ENCODE data around the gene RRP1B. TPM values are rescaled to one million over a fixed set of nuclear protein-coding genes. Genes with fewer than 3 reads are reported as not detected.
A peak's percentile ranks its signal among the peaks of the same experiment; 100 is the strongest.

Gene RRP1B
- total and polyA plus RNA-seq, 4 donors: 13.1 to 25.8 (median 21.7) TPM

DNA sequence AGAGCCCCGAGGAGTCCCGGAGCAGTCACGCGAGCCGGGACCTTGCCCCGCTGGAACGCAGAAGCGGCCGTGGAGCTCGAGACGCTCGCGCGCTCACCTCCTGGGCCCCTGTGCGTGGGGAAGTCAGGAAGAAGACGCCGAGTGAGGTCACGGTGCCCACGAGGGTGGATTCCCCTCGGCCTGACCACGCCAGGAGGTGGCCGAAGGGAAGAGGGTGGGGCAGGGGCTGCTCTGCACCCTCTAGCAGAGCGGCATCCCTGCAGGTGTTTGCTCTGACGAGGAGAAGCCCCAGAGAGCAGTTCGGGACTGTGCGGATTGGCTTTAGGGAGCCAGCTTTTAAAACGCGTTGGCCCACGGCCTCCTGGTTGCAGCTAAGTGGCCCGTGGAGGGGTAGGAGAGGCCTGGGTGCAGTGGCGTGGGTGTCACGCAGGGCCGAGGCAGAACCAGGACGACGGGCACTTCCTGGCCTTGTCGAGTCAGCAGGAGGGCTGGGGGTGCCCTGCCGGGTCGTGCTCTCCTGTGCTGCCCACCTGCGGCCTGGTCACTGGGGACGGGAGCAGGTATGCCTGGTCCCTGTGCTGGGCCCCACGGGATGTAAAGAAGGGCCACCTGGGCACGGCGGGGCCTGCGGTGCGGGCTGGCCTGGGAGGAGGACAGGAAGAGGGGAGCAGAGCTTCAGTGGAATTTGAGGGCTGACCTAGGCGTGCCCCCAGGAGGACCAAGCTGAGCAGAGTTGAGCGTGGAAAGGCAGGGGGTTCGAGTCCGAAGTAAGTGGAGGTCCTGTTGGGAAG, 60.6 kb downstream of the RRP1B start:
- WGBS (ENCODE audit: insufficient coverage): 13% methylated on average over 49 of the region's 49 CpGs
- peak overlapping the region; percentile 76 for H3K4me3 ChIP-seq (ENCODE audit: low read depth, low read length)
- H3K36me3 ChIP-seq (ENCODE audit: control insufficient read depth, insufficient read depth, low read length): peaks cover 24% of the 10 kb centered on the region
- no peaks in the 10 kb centered on the region for H3K27me3 ChIP-seq (ENCODE audit: control insufficient read depth, insufficient read depth, low read length)
- peak overlapping the region; percentile 47 for H3K27ac ChIP-seq (ENCODE audit: low read depth, low read length)
- H3K9me3 ChIP-seq (ENCODE audit: control insufficient read depth, insufficient read depth, low read length): no peaks in the 10 kb centered on the region
- DNase-seq (ENCODE audit: low read depth in 4 of 6, low spot score in 6 of 6): peak in 1 of 6 donors; percentile 28
- H3K4me1 ChIP-seq (ENCODE audit: control insufficient read depth, insufficient read depth, low read length): peaks cover 32% of the 10 kb centered on the region

DNA sequence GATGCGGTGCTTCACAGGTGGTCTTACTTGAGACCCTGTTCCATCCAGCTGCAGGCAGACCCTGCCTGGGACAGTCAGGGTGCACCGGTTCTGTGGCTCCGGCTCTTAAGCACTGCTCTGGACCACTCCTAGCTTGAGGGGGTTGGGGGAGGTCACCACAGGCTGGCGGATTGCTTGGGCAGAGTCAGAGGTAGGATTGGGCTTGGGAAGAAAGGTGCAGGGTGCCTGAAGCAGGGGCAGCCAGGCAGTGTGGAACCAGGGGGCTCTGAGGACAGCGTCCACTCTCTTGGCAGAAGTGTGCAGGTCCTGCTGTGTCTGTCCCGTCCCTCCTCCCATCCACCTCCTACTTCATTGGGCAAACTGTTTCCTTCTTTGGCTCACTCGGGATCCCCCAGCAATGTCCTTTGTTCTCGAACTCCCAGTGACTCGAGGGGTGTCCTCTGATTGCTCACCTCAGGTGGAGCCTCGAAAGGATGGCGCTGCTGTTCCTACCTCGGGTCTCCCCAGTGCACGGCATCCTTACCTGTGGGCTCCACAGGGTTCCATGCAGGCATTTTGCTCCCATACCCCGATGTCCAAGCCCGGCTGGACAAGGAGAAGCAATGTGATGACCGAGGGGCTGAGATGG, 61.3 kb downstream of the RRP1B start:
- Histone ChIP-seq H3K4me3 (ENCODE audit: low read depth, low read length) (peak overlapping the region; percentile 76), H3K27ac (ENCODE audit: low read depth, low read length) (no peak overlapping the region), H3K27me3 (ENCODE audit: control insufficient read depth, insufficient read depth, low read length) (no peaks in the 10 kb centered on the region), H3K4me1 (ENCODE audit: control insufficient read depth, insufficient read depth, low read length) (peaks cover 36% of the 10 kb centered on the region), H3K36me3 (ENCODE audit: control insufficient read depth, insufficient read depth, low read length) (peaks cover 24% of the 10 kb centered on the region), H3K9me3 (ENCODE audit: control insufficient read depth, insufficient read depth, low read length) (no peaks in the 10 kb centered on the region)
- 79% methylated on average over 15 of the region's 16 CpGs for WGBS (ENCODE audit: insufficient coverage)
- no peak for DNase-seq (ENCODE audit: low read depth in 4 of 6, low spot score in 6 of 6)

DNA sequence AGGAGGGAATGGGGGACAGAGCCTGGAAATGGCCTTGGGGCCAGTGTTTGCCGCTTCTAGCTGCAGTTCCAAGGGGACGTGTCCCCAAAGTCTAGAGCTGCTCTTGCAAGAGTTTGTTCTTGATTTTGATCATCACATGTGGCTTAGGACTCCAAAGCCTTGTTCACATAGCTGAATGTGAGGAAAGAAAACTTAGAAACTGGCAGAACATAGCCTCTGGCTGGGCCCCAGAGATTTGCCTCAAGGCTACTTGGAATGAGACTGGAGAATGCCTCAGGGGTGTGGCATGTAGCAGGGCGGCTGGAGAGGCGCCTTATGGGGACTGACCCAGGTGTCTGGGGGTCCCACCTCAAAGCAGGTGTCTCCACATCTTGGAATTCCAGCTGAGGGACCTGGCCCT, 61.8 kb downstream of the RRP1B start:
- Histone ChIP-seq H3K4me3 (ENCODE audit: low read depth, low read length) (no peak overlapping the region), H3K27me3 (ENCODE audit: control insufficient read depth, insufficient read depth, low read length) (no peaks in the 10 kb centered on the region), H3K27ac (ENCODE audit: low read depth, low read length) (no peak overlapping the region), H3K36me3 (ENCODE audit: control insufficient read depth, insufficient read depth, low read length) (peaks cover 24% of the 10 kb centered on the region), H3K9me3 (ENCODE audit: control insufficient read depth, insufficient read depth, low read length) (no peaks in the 10 kb centered on the region), H3K4me1 (ENCODE audit: control insufficient read depth, insufficient read depth, low read length) (peaks cover 39% of the 10 kb centered on the region)
- 88% methylated on average over 4 of the region's 4 CpGs for WGBS (ENCODE audit: insufficient coverage)
- no peak for DNase-seq (ENCODE audit: low read depth in 4 of 6, low spot score in 6 of 6)

DNA sequence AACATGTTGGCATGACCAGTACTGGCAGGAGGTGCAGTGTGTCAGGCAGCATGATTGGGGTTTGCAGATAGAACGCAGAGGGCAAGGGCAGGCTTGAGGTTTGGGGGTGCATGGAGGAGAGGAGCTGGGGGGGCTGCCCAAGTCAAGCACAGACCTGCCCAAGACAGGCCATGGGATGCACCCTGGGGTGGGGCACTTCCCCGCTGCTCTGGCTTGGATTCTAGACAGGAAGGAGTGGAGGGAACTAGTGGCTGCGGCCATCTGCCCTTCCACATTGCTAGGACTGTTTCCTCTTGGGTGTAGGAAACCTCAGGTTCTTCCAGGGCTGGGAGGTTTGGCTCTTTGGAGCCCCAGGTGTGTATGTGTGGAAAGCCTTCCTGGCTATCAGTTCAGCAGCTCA, 62.6 kb downstream of the RRP1B start:
- no peak for DNase-seq (ENCODE audit: low read depth in 4 of 6, low spot score in 6 of 6)
- H3K9me3 ChIP-seq (ENCODE audit: control insufficient read depth, insufficient read depth, low read length): no peaks in the 10 kb centered on the region
- 94% methylated on average over 3 of the region's 3 CpGs for WGBS (ENCODE audit: insufficient coverage)
- no peak overlapping the region for H3K4me3 ChIP-seq (ENCODE audit: low read depth, low read length)
- peaks cover 24% of the 10 kb centered on the region for H3K36me3 ChIP-seq (ENCODE audit: control insufficient read depth, insufficient read depth, low read length)
- no peaks in the 10 kb centered on the region for H3K27me3 ChIP-seq (ENCODE audit: control insufficient read depth, insufficient read depth, low read length)
- no peak overlapping the region for H3K27ac ChIP-seq (ENCODE audit: low read depth, low read length)
- H3K4me1 ChIP-seq (ENCODE audit: control insufficient read depth, insufficient read depth, low read length): peaks cover 43% of the 10 kb centered on the region

DNA sequence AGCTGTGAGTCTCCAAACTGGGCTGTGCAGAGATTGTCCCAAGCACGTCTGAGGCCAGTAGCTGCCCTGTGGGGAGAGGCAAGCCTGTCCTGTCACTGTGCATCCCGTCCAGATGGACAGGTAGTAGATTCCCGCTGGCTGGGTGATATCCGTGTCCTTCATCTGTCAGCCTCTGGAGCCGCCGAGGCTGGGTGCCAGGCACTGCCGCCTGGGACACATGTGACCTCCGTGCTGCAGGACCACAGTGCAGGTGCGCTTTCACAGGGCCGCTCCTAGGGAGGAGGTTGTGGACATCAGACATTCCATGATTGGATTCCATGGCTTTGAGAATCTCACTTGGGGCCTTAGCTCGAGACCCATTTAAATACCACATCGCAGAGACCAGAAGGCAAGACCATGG, 64.3 kb downstream of the RRP1B start:
- Histone ChIP-seq H3K4me1 (ENCODE audit: control insufficient read depth, insufficient read depth, low read length) (peaks cover 53% of the 10 kb centered on the region), H3K36me3 (ENCODE audit: control insufficient read depth, insufficient read depth, low read length) (peaks cover 30% of the 10 kb centered on the region), H3K27me3 (ENCODE audit: control insufficient read depth, insufficient read depth, low read length) (no peaks in the 10 kb centered on the region), H3K9me3 (ENCODE audit: control insufficient read depth, insufficient read depth, low read length) (no peaks in the 10 kb centered on the region), H3K27ac (ENCODE audit: low read depth, low read length) (no peak overlapping the region), H3K4me3 (ENCODE audit: low read depth, low read length) (no peak overlapping the region)
- WGBS (ENCODE audit: insufficient coverage): 94% methylated on average over 12 of the region's 12 CpGs
- DNase-seq (ENCODE audit: low read depth in 4 of 6, low spot score in 6 of 6): no peak

DNA sequence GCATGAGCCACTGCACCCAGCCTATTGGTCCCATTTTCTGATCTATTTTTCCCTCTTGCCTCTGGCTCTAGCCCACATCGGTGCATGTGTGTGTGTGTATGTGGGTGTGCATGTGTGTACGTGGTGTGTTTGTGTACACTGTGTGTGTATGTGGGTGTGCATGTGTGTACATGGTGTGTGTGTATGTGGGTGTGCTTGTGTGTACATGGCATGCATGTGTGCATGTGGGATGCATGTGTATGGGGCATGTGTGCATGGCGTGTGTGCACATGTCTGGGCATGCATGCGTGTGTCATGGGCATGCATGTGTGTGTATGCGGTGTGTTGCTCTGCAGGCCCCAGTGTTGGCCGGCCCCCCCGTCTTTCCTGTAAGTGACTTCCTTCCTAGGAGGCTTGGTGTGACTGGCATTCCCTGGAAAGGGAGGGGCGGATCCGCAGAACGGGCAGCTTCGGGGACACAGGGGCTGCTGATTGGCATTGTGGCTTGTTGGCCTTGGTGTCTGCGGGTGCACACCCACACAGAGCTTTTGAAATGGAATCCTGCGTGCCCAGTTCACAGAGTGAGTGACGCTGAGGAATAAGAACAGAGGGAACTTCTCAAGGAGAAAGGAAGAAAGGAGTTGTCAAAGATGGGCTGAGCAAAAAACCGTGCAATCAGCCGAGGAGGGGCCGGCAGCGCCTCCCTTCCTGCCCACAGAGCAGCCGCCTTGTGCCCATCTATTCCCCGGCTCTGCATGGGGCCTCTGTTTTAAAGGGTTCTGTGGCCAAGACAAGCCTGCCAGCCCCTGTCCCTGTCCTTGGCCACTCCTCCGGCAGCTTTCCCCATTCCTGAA, 67.5 kb downstream of the RRP1B start:
- no peak for DNase-seq (ENCODE audit: low read depth in 4 of 6, low spot score in 6 of 6)
- H3K27ac ChIP-seq (ENCODE audit: low read depth, low read length): peak overlapping the region; percentile 7
- no peaks in the 10 kb centered on the region for H3K9me3 ChIP-seq (ENCODE audit: control insufficient read depth, insufficient read depth, low read length)
- peaks cover 53% of the 10 kb centered on the region for H3K4me1 ChIP-seq (ENCODE audit: control insufficient read depth, insufficient read depth, low read length)
- H3K27me3 ChIP-seq (ENCODE audit: control insufficient read depth, insufficient read depth, low read length): no peaks in the 10 kb centered on the region
- H3K4me3 ChIP-seq (ENCODE audit: low read depth, low read length): no peak overlapping the region
- WGBS (ENCODE audit: insufficient coverage): 72% methylated on average over 19 of the region's 21 CpGs
- H3K36me3 ChIP-seq (ENCODE audit: control insufficient read depth, insufficient read depth, low read length): peaks cover 25% of the 10 kb centered on the region

DNA sequence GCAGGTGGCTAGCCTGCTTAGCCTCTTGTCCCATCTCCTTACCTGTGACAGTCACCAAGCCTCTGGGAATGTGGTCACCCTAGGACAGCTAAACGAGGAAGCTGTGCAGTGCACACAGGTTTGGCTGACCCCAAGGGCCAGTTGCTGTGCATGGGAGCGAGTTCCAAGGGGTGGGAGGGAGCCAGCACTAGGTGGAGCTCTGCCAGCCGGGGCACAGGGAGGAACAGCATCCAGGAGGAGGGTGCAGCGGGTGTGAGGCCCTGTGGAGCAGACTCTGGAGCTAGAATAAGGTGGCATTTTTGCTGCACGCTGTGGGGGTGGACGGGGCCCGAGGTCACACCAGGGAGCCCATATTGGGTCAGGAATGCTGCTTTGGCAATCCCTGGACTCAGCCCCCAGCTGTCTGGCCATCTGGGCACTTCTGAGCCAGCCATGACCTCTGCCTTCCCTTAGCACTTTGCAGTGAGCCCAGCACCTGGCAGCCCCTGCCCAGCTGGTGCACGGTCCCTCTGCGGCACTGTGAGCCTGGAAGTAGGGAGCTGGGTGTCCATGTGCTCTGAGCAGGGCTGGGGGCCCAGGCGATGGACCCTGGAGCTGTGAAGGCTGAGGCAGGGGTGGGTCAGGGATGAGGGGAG, 68.3 kb downstream of the RRP1B start:
- Histone ChIP-seq H3K4me1 (ENCODE audit: control insufficient read depth, insufficient read depth, low read length) (peaks cover 56% of the 10 kb centered on the region), H3K27ac (ENCODE audit: low read depth, low read length) (peak overlapping the region; percentile 80), H3K36me3 (ENCODE audit: control insufficient read depth, insufficient read depth, low read length) (peaks cover 23% of the 10 kb centered on the region), H3K4me3 (ENCODE audit: low read depth, low read length) (no peak overlapping the region), H3K9me3 (ENCODE audit: control insufficient read depth, insufficient read depth, low read length) (no peaks in the 10 kb centered on the region), H3K27me3 (ENCODE audit: control insufficient read depth, insufficient read depth, low read length) (no peaks in the 10 kb centered on the region)
- 63% methylated on average over 10 of the region's 10 CpGs for WGBS (ENCODE audit: insufficient coverage)
- peak in 1 of 6 donors; percentile 23 for DNase-seq (ENCODE audit: low read depth in 4 of 6, low spot score in 6 of 6)

DNA sequence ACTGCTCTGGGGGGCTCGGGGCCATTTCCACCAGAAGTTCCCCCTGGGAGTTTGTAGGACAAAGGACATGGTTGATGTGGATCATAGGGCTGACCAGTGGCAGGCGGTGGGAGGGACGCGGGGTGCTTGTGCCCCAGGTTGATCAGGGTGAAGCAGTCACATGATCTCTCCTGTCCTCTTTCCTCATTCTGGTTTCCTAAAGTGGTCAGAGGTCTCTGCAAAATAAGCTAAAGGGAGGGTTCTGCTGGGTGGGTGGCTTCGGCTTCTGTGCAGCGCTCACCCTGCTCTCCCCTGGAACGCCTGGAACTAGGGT, 68.8 kb downstream of the RRP1B start:
- H3K36me3 ChIP-seq (ENCODE audit: control insufficient read depth, insufficient read depth, low read length): peaks cover 22% of the 10 kb centered on the region
- H3K4me3 ChIP-seq (ENCODE audit: low read depth, low read length): peak overlapping the region; percentile 69
- H3K4me1 ChIP-seq (ENCODE audit: control insufficient read depth, insufficient read depth, low read length): peaks cover 59% of the 10 kb centered on the region
- no peak for DNase-seq (ENCODE audit: low read depth in 4 of 6, low spot score in 6 of 6)
- no peaks in the 10 kb centered on the region for H3K27me3 ChIP-seq (ENCODE audit: control insufficient read depth, insufficient read depth, low read length)
- no peaks in the 10 kb centered on the region for H3K9me3 ChIP-seq (ENCODE audit: control insufficient read depth, insufficient read depth, low read length)
- H3K27ac ChIP-seq (ENCODE audit: low read depth, low read length): peak overlapping the region; percentile 80
- WGBS (ENCODE audit: insufficient coverage): 24% methylated on average over 6 of the region's 7 CpGs

Measured in spinal cord (tissue), 10 donors.